Gastroesophageal sphincter (tissue), 4 donors: ENCODE measurements around the gene GDAP1L1. TPM values are rescaled to one million over a fixed set of nuclear protein-coding genes. Genes with fewer than 3 reads are reported as not detected.

ENCODE experiments used
- ATAC-seq: fragments of 150-250 bp; one replicate; pipeline ENCODE4 v1.9.1; 2016; ENCODE audit warnings: mild to moderate bottlenecking, moderate library complexity
- H3K27ac ChIP-seq, 4 donors: fragments of 200-600 bp; sonication (generic) in 3 of 4; 1 replicate in 3 of 4; 2 replicates in 1 of 4; pipeline ENCODE4 v1.5.1; 2016 to 2019
- H3K27me3 ChIP-seq: fragments of 200-600 bp; sonication (generic); one replicate; pipeline ENCODE4 v1.5.1; 2019
- H3K36me3 ChIP-seq, 2 donors: fragments of 200-600 bp; sonication (generic); one replicate each; pipeline ENCODE4 v1.5.1; 2019; ENCODE audit warnings: control low read depth in 1 of 2
- H3K4me1 ChIP-seq, 3 donors: fragments of 200-600 bp; sonication (generic); 1 replicate in 2 of 3; 2 replicates in 1 of 3; pipeline ENCODE4 v1.5.1; 2016 to 2019; ENCODE audit warnings: control low read depth in 2 of 3
- H3K4me3 ChIP-seq, 2 donors: fragments of 200-600 bp; sonication (generic); one replicate each; pipeline ENCODE4 v1.5.1; 2019; ENCODE audit warnings: mild to moderate bottlenecking in 1 of 2, moderate library complexity in 1 of 2
- H3K9me3 ChIP-seq, 3 donors: fragments of 200-600 bp; sonication (generic); one replicate each; pipeline ENCODE4 v1.5.1; 2017 to 2019; ENCODE audit warnings: control low read depth in 2 of 3
- EP300 ChIP-seq: sonication (generic); formaldehyde crosslinking; IDR thresholded peaks from one replicate; pipeline ENCODE4 v1.6.1; 2017; ENCODE audit warnings: antibody characterized with exemption, mild to moderate bottlenecking
- POLR2A ChIP-seq, 2 donors: fragments of 450-650 bp; IDR thresholded peaks; one replicate each; pipeline ENCODE4 v1.6.1; 2017; ENCODE audit warnings: antibody characterized with exemption in 2 of 2, mild to moderate bottlenecking in 2 of 2, moderate library complexity in 1 of 2
- POLR2AphosphoS5 ChIP-seq: sonication (generic); formaldehyde crosslinking; IDR thresholded peaks from one replicate; pipeline ENCODE4 v1.6.1; 2017; ENCODE audit warnings: antibody characterized with exemption
- WGBS, 2 donors: methylation state at CpG; one replicate each; pipeline ENCODE4 v1.1.5; 2018; ENCODE audit warnings: low coverage in 1 of 2; 5-methylcytosine and 5-hydroxymethylcytosine counted together
- total RNA-seq, 4 donors: library from RNA; depleted of rRNA; stranded (reverse); fragments of >200 nt; gene quantifications; one replicate each; pipeline ENCODE4 v1.1.0, GENCODE V29; 2016
- TF ChIP-seq, protein P1 (sequence below), 4 experiments: fragments of 200-600 bp in 2 of 4; fragments of 450-650 bp in 2 of 4; sonication (generic) in 1 of 4; IDR thresholded peaks; one replicate each; pipeline ENCODE4 v1.5.1; 2017 to 2019; ENCODE audit warnings: antibody characterized with exemption in 4 of 4, mild to moderate bottlenecking in 2 of 4, moderate library complexity in 2 of 4

The GDAP1L1 gene
- total RNA-seq, 4 donors from 2014 or later: 0.67 TPM; not detected in 3

DNA sequence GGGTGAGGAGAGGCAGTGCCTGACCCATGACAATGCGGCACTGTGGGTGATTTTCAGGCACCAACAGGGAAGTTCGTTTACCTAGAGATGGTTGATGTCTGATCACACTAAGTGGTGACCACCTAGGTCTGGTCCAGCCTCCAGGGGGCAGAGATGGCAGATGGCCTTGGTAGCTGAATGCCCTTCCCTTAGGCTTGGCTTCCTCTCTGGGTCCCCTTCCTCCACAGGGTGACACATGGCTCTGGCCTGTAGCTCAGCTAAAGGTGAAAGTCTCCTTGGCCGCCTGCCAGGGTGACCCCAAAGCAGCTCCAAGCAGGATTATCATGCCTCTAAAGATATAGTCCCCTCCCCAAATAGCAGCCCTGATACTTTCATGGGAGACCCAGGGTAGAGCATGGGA, 6.4 kb downstream of the GDAP1L1 start:
- Histone ChIP-seq H3K4me3 (no peak overlapping the region), H3K4me1 (no peaks in the 10 kb centered on the region), H3K36me3 (no peaks in the 10 kb centered on the region), H3K27ac (no peak overlapping the region), H3K9me3 (no peaks in the 10 kb centered on the region), H3K27me3 (peaks cover 3% of the 10 kb centered on the region)
- ATAC-seq: no peak
- no peak for TF ChIP-seq POLR2AphosphoS5
- no peak for TF ChIP-seq EP300
- no peak for TF ChIP-seq POLR2A (IDR thresholded peaks at IDR 0.05)
- TF ChIP-seq, protein P1, sequence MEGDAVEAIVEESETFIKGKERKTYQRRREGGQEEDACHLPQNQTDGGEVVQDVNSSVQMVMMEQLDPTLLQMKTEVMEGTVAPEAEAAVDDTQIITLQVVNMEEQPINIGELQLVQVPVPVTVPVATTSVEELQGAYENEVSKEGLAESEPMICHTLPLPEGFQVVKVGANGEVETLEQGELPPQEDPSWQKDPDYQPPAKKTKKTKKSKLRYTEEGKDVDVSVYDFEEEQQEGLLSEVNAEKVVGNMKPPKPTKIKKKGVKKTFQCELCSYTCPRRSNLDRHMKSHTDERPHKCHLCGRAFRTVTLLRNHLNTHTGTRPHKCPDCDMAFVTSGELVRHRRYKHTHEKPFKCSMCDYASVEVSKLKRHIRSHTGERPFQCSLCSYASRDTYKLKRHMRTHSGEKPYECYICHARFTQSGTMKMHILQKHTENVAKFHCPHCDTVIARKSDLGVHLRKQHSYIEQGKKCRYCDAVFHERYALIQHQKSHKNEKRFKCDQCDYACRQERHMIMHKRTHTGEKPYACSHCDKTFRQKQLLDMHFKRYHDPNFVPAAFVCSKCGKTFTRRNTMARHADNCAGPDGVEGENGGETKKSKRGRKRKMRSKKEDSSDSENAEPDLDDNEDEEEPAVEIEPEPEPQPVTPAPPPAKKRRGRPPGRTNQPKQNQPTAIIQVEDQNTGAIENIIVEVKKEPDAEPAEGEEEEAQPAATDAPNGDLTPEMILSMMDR (IDR thresholded peaks at IDR 0.05): no peak
- WGBS, 2 donors: 62 to 67% methylated on average over 2 of the region's 3 CpGs

DNA sequence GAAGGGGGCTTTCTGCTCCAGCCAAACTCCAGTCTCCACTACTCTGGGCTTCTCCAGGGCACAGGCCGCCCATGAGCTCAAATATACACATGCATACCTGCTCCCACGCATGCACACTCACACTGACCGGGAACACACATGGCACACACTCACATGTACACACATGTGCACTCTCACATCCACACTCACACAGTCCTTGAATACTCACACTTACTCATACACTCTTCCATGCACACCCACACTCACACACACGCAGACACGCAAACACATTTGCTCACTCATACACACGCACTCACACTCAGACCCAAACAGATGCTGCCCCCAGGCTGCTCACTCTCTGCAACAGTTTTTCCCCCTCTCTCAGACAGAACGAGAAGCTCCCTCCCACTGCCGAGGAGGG, 7.0 kb downstream of the GDAP1L1 start:
- no peak for ATAC-seq
- H3K9me3 ChIP-seq: no peaks in the 10 kb centered on the region
- WGBS, 2 donors: 72 to 94% methylated on average over 4 to 8 of the region's 8 CpGs

DNA sequence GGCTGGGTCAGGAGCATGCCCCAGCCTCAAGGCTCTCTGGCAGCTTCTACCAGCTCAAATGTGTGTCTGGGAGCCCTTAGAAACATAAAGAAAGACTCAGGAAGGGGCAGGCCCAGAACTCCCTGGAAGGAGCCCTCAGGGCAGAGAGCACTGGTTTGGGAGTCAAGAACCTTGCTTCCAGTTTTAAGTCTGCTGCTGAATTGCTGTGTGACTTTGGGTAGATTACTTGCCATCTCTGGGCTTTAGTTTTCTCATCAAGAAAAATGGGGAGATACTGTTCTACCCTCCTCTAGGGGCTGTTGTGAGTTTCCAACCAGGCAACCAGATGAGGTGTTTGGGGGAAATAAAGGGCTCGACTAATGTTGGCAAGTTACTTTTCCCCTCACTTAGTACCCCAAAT, 8.8 kb downstream of the GDAP1L1 start:
- no peaks in the 10 kb centered on the region for H3K4me1 ChIP-seq
- H3K27me3 ChIP-seq: no peaks in the 10 kb centered on the region
- H3K9me3 ChIP-seq: no peaks in the 10 kb centered on the region
- ATAC-seq: no peak
- H3K27ac ChIP-seq: no peak overlapping the region
- TF ChIP-seq POLR2AphosphoS5: no peak
- TF ChIP-seq POLR2A (IDR thresholded peaks at IDR 0.05): no peak
- TF ChIP-seq, protein P1 (IDR thresholded peaks at IDR 0.05): no peak
- TF ChIP-seq EP300: no peak
- no CpG with 5 or more reads among the region's 1 CpG for WGBS, 2 donors
- H3K36me3 ChIP-seq: no peaks in the 10 kb centered on the region
- no peak overlapping the region for H3K4me3 ChIP-seq

More for the DNA sequence above, 7.0 kb downstream of the GDAP1L1 start:
- Histone ChIP-seq H3K27me3 (no peaks in the 10 kb centered on the region), H3K4me3 (no peak overlapping the region), H3K4me1 (no peaks in the 10 kb centered on the region), H3K36me3 (no peaks in the 10 kb centered on the region), H3K27ac (no peak overlapping the region)
- TF ChIP-seq, protein P1 (IDR thresholded peaks at IDR 0.05): no peak
- TF ChIP-seq POLR2AphosphoS5: no peak
- no peak for TF ChIP-seq EP300
- no peak for TF ChIP-seq POLR2A (IDR thresholded peaks at IDR 0.05)

DNA sequence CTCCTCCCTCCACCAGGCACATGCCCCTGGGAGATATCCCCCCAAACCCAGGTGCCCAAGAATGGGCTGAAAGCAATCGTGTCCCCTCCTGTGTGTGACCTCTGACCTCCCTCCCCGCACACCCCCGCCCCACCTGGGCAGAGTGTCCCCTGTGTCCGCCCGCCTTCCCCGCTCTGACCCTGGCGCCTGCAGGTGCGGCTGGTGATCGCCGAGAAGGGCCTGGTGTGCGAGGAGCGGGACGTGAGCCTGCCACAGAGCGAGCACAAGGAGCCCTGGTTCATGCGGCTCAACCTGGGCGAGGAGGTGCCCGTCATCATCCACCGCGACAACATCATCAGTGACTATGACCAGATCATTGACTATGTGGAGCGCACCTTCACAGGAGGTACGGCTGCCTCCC, 9.9 kb downstream of the GDAP1L1 start:
- ATAC-seq: no peak
- Histone ChIP-seq H3K27me3 (no peaks in the 10 kb centered on the region), H3K9me3 (no peaks in the 10 kb centered on the region), H3K4me1 (no peaks in the 10 kb centered on the region), H3K27ac (no peak overlapping the region), H3K36me3 (no peaks in the 10 kb centered on the region), H3K4me3 (no peak overlapping the region)
- WGBS, 2 donors: 65% methylated on average over 2 of the region's 21 CpGs; no CpG with 5 or more reads in 1 of the 2 donors
- TF ChIP-seq POLR2AphosphoS5 (no peak), POLR2A (IDR thresholded peaks at IDR 0.05) (no peak), EP300 (no peak)
- TF ChIP-seq, protein P1 (IDR thresholded peaks at IDR 0.05): no peak

DNA sequence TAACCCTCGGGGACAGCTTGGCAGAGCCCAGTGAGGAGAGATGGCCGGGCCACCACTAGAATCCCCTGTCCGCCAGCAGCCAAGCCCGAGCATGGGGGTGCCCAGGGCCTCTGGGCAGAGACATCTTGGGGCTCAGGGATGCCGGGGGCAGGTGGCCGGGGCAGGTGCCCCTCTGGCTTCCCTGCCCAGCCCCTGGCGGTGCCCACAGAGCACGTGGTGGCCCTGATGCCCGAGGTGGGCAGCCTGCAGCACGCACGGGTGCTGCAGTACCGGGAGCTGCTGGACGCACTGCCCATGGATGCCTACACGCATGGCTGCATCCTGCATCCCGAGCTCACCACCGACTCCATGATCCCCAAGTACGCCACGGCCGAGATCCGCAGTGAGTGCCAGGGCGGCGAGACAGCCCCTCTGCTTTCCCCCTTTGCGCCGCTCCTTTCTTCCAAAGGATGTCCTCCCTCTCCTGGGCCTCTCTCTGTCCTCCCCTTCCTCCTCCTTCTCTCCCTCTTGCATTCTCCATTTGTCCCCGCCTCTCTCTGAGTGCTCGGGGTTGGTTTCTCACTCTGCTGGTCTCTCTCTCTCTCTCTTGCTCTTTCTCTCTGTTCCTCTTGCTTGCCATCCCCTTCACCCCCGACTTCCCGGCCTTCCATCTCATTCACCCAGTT, 11.2 kb downstream of the GDAP1L1 start:
- Histone ChIP-seq H3K4me3 (no peak overlapping the region), H3K27ac (no peak overlapping the region), H3K36me3 (no peaks in the 10 kb centered on the region), H3K4me1 (no peaks in the 10 kb centered on the region), H3K27me3 (no peaks in the 10 kb centered on the region), H3K9me3 (no peaks in the 10 kb centered on the region)
- TF ChIP-seq EP300 (no peak), POLR2A (IDR thresholded peaks at IDR 0.05) (no peak), POLR2AphosphoS5 (no peak)
- TF ChIP-seq, protein P1 (IDR thresholded peaks at IDR 0.05): no peak
- ATAC-seq: no peak
- 70 to 79% methylated on average over 12 to 15 of the region's 28 CpGs for WGBS, 2 donors
